Activated T-cell treated with anti-CD3 and anti-CD28 coated beads, Interleukin-2, amount 50 U/mL, for 1 hour (primary cell): Measurements from ENCODE around the gene FANCC.
"Not testable (repeated sequence)": the region's sequence is repeated elsewhere in the genome, so short reads cannot be mapped to it uniquely, and the experiment has no call there.

Experiments used
- DNase-seq: peaks from one replicate; pipeline ENCODE4 v3.0.0-alpha.2; 2020

FANCC gene

DNA sequence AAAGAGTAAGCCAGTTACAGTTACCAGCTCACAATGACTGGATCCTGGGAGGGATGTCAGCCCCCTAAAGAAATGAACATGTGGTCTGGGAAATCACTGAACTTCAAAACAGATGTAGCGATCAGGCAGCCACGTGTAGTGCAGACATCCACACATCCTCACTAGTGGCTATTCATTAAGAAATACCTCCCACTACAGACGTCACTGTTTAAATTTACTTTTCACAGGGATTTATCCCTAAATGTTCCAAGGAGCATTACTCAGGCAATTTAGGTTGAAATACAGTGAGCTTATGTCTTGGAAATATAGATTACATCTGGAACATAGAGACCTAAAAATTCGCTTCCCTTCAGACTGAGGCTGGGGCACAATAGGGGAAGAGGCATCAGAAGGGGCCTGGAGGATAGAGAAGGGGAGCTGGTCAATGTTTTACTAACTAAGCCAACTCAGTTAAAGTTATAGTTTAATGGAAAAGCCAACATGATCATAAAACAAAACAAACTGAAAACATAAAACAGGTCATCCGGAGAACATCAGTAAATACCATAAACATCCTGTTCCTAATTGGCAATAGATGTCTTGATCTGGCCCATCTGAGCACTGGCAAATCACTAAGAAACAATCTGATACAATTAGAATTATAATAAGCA lies 92.3 kb downstream of the FANCC start:
- DNase-seq = no peak

GRCh38 chr9:95224376-95225019 lies 93.0 kb downstream of the FANCC start:
- no peak for DNase-seq

DNA sequence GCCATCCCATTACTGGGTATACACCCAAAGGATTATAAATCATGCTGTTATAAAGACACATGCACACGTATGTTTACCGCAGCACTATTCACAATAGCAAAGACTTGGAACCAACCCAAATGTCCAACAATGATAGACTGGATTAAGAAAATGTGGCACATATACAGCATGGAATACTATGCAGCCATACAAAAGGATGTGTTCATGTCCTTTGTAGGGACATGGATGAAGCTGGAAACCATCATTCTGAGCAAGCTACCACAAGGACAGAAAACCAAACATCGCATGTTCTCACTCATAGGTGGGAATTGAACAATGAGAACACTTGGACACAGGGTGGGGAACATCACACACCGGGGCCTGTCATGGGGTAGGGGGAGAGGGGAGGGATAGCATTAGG lies 97.2 kb downstream of the FANCC start:
- not testable (repeated sequence) for DNase-seq

GRCh38 chr9:95218773-95219172 lies 98.7 kb downstream of the FANCC start:
- no peak for DNase-seq

DNA sequence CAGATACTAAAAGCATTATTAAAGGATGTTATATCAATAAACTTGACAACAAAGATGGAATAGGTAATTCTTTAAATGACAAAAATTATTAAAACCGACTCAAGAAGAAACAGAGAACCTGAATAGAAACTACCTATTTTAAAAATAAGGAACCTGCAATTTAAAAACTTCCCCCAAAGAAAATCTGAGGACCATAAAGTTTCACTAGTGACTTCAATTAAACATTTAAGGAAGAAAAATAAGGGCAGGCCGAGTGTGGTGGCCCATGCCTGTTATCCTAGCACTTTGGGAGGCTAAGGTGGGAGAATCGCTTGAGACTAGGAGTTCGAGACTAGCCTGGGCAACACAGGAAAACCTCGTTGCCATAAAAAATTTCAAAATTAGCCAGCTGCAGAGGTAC lies 99.6 kb downstream of the FANCC start:
- DNase-seq = no peak

GRCh38 chr9:95215336-95215898 lies 102.1 kb downstream of the FANCC start:
- no peak for DNase-seq

GRCh38 chr9:95213117-95213516 lies 104.4 kb downstream of the FANCC start:
- DNase-seq = no peak

DNA sequence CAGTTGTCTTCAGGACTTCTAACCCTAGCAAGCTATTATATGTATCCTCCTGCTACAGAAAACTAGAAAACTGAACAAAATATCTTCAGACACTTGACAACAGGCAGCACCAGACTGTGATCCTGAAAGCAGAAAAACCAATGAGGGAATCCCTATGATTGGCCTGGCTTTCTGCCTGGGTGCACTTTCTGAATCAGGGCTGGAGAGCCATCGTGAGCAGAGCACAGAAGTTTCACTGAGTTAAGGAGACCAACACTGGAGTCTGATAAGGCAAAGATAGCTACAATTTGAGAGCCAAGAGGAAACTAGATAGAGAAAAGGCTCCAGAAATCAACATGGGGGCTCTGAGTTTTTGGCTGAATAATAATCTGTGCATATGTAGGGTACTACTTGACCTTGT lies 106.5 kb downstream of the FANCC start:
- no peak for DNase-seq

DNA sequence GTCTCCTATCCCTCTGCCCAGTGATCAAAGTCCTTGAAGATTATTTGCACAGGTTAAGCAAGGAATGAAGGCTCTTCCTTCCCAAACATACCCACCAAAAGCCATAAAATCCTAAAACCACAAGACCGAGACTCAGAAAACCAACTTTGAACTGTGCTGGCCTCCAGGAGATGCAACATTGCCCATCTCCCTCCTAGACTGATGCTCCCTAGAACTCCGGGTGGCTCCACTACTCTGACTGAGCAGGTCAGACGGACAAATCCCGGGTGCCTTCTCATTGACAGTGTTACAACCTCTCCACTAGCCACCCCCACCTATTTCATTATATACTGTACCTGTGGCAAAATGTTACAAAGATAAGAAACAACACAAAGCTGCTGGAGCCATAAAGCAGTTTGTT lies 110.1 kb downstream of the FANCC start:
- DNase-seq = no peak

- DNase-seq = no peak
Measured at GRCh38 chr9:95206143-95206542, 111.4 kb downstream of the FANCC start.

GRCh38 chr9:95204710-95205109 lies 112.8 kb downstream of the FANCC start:
- DNase-seq = no peak

DNA sequence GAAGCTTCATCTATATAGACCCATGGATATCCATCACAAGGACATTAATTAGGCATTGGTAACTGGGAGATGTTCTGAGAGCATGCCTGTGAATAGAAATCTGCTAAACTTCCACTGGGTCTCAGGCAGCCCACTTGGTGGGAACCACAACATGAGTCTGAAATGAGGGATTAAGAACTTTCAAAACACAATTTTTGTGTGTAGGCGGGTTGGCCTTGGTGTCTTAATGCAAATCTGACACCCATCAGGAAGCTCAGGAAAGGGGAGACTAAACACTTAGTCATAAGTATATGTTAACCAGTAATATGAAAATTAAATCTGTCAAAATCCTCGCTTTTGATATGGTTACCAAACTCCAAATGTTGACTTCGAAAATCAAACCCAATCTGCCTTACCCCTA lies 113.2 kb downstream of the FANCC start:
- DNase-seq = no peak

DNA sequence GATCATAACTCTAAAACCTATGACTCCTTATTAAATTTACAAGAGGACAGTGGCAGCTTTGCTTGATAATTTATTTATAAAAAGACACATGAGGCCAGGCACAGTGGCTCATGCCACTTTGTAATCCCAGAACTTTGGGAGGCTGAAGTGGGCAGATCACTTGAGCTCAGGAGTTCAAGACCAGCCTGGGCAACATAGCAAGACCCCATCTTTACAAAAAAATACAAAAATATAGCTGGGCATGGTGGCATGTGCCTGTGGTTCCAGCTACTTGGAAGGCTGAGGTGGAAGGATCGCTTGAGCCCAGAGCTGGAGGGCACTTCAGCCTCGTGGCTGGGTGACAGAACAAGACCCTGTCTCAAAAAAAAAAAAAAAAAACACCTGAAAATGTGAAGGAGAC lies 114.5 kb downstream of the FANCC start:
- not testable (repeated sequence) for DNase-seq

GRCh38 chr9:95202076-95202681 lies 115.3 kb downstream of the FANCC start:
- DNase-seq = no peak

GRCh38 chr9:95201206-95201605 lies 116.3 kb downstream of the FANCC start:
- no peak for DNase-seq

DNA sequence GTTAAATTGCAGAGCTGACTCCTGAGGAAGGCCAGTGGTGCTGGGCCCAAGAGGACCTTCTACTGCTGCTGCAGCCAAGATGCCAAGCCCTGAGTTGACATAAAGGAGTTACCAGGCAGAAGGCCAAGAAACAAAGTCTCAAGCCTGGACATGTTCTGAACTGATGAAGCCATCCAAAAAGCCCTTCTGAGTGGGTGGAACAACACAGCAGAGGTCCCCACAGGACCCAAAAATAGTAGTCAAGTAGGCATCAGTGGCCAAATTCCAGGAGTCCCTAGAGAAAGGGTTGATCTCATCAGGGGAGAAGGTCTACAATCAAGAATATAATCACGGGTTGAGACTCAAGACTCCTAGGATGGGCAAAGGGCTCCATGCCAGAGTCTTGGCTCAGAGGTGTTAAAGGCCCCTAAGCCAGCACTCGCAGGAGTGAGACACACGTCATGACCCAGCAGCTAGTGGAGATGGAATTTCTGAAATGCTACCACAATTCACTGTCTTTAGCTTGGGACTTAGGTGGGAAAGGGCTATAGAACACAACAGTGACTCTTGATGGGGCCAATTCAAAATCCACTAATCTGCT lies 119.7 kb downstream of the FANCC start:
- no peak for DNase-seq

DNA sequence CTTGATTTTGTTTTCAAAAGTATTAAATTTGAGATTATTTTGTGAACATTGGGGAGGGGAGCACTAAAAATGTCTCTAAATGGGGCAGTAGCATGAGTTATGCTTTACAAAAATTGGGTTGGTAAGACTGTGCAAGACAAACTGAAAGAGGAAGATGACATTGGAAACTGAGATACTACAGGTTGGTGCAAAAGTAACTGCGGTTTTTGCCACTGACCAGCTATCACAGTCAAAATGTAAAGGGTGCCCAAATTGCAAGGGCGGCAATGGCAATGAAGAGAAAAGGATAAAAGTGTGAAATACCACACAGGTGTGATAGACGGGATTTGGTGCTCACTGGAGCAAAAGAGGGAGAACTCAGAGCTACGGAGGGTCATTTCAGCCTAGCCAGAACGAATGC lies 124.0 kb downstream of the FANCC start:
- no peak for DNase-seq

DNA sequence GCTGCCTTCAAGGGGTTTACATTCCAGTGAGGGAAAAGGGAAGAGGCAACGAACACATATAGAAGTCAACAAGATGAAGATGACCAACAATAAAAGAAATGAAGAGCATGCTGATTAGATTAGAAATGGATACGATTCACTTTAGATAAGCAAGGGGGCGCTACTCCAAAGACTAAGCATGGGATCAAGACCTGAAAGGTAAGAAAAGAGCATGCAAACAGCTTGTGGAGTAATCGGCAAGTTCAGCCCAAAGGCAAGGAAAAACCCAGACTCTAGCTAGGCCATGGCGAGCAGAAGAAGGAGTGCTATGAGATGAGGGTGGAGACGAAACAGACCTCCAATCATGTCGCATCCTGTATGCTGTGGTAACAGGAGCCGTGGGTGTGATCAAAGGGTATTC lies 124.4 kb downstream of the FANCC start:
- DNase-seq = no peak

DNA sequence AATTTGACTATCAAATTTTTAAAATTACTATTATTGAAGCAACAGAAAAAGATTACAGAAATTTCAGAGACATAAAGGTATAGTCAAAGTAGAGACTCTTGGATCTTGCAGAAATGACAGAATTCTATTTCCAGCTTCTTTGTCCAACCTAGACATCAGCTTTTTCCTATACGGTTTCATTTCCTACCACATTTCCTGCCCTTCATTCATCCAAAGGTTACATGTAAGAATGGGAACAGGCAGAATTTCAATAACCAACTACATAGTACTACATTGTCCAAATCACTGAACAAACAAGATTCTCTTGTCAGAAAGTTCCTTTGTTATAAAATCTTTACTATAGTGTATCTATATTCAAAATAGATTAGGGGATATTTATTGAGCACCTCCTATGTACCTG lies 124.9 kb downstream of the FANCC start:
- DNase-seq = no peak

DNA sequence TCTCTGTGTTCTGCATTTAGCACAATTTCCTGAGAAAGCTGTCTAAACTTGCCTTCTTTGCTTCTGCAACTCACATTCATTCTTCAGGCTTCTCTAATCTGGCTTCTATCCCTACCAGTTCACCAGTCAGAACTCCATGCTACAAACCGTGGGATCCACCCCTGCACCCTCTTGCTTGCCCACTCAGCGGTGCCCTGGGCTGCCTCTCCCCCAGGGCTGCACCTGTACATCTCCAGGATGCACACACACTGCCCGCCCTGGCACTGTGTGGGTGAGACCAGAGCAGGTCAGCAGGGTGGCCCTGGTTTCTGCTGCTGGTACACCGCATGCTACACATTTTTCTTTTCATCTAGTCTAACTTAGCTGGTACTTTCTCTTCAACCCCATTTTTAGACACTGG lies 127.1 kb downstream of the FANCC start:
- no peak for DNase-seq

DNA sequence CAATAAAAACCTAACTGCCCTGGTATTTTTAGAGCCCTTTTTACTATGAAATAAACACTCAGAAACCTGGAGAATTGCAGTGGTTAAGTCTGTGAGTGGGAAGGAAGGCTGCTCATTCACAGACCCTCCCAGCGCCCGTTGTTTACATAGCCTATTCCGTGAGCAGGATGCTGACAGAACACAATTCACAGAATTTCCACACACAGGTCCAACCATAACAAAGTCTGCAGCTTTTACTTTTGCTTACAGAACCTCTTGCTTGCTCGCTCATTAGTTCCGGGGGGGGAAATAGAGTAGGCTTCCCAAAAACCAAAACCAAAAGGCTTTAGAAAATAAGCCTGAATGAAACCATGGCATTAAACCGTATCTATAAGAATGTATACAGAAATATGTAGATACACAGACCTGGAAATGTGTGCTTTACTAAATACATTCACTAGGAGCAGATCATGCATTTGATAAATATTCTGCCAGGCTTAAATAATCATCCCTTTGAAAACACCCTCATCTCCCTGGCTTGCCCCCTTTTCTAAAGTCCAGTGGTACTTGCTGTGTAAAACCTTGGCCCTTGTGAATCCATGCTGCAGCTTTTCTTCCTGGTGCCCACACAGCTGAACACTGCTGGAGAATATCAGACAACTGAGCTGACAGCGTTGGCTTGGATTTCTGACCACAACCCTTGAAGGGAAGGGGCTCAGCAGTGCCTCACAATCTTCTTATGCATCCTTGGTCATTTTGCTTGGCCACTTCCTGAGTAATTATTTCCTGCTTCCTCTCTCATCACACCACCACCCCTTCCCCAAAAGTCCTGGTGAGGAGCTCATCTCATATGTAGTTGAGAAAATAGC lies 128.0 kb downstream of the FANCC start:
- DNase-seq = no peak

DNA sequence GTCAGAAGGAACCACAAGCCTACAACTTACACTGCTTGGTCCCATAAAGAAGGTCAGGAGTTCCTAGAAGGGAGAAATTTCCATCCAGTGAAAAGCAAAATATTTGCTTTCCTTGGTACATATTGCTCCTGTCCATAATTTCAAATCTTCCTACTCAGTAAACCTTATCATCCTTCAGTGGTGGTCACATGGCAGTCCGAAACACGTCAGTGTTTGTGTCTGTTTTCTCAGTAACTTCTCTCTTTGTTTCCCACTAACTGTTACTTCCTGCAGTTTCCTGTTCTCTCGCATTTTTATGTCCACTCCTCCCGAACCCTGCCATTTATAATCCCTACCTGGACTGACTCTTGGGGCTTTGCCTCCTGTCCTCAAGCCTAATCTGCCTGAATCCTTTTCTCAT lies 129.1 kb downstream of the FANCC start:
- DNase-seq = no peak

DNA sequence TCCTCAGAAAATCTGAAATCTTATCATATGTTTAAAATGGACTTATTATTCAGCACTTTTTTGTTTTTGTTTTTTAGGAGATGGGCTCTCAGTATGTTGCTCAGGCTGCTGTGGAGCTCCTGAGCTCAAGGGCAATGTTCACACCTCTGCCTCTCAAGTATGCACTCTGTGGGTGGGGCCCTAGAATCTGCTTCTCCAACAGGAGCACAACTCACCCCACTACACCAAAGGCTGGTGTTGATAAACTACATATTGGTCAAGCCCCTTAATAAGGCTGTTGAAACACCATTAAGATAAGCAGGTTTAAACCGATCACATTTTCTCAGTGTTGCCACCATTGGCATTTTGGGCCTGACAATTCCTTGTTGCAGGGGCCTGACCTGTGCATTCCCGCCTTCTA lies 131.6 kb downstream of the FANCC start:
- no peak for DNase-seq
